B cell (primary cell): ENCODE measurements around the gene SPATA6L. TPM values are rescaled to one million over a fixed set of nuclear protein-coding genes. Genes with fewer than 3 reads are reported as not detected.
A peak's percentile ranks its signal among the peaks of the same experiment; 100 is the strongest.

ENCODE experiments used
- ATAC-seq: fragments of 200-7000 bp; cut with Tn5 transposase; one replicate; pipeline ENCODE4 v1.10.0; 2021; ENCODE audit warnings: low read depth, mild to moderate bottlenecking, moderate number of reproducible peaks, moderate library complexity
- CTCF ChIA-PET: fragments of 350-600 bp; sonication (Branson Sonifier 250); formaldehyde crosslinking; loops from one replicate; lab custom pipeline; 2021; ENCODE audit warnings: antibody characterized with exemption, inconsistent platforms; lab: Charles Lee
- POLR2A ChIA-PET: fragments of 350-600 bp; sonication (Branson Sonifier 250); formaldehyde crosslinking; loops from one replicate; lab custom pipeline; 2021; ENCODE audit warnings: antibody characterized with exemption; lab: Charles Lee
- DNase-seq: peaks from one replicate; pipeline ENCODE4 v3.0.0; 2013
- H2AFZ ChIP-seq: 2 replicates; pipeline ENCODE4 v1.6.1; 2012; ENCODE audit warnings: mild to moderate bottlenecking, low read depth, low read length; ENCODE audit not compliant: insufficient read depth, poor library complexity, severe bottlenecking
- H3K27ac ChIP-seq, 2 donors: 1 replicate in 1 of 2; 2 replicates in 1 of 2; pipeline ENCODE4 v1.5.1; 2012 to 2013; ENCODE audit warnings: low read length in 2 of 2, mild to moderate bottlenecking in 2 of 2, moderate library complexity in 1 of 2
- H3K27me3 ChIP-seq, 4 experiments: fragments of 200-600 bp in 1 of 4; sonication (generic) in 1 of 4; replicated peaks in 1 of 4; 1 replicate in 2 of 4; 2 replicates in 2 of 4; pipeline versions ENCODE4 v1.6.1 to v1.7.0; 2013 to 2016; ENCODE audit warnings: low read length in 3 of 4, mild to moderate bottlenecking in 2 of 4, mixed read lengths in 1 of 4, moderate library complexity in 1 of 4; ENCODE audit not compliant: insufficient read depth in 4 of 4, control insufficient read depth in 3 of 4; ENCODE audit errors: control extremely low read depth in 1 of 4
- H3K36me3 ChIP-seq, 2 experiments: replicated peaks in 1 of 2; 1 replicate in 1 of 2; 2 replicates in 1 of 2; pipeline versions ENCODE4 v1.6.1 to v1.7.1; 2013; ENCODE audit warnings: low read length in 1 of 2; ENCODE audit not compliant: insufficient read depth in 2 of 2, control insufficient read depth in 1 of 2; ENCODE audit errors: control extremely low read depth in 1 of 2, extremely low read depth in 1 of 2
- H3K4me1 ChIP-seq, 2 donors: fragments of 200-600 bp in 1 of 2; sonication (generic) in 1 of 2; 1 replicate in 1 of 2; 2 replicates in 1 of 2; pipeline versions ENCODE4 v1.5.1 to v1.6.1; 2013 to 2017; ENCODE audit warnings: low read length in 2 of 2; ENCODE audit not compliant: control insufficient read depth in 2 of 2, insufficient read depth in 2 of 2
- H3K4me2 ChIP-seq: replicated peaks from 2 replicates; pipeline ENCODE3; 2012; ENCODE audit warnings: mild to moderate bottlenecking, low read depth, low read length; ENCODE audit not compliant: poor library complexity, severe bottlenecking
- H3K4me3 ChIP-seq, 5 experiments: fragments of 200-600 bp in 1 of 5; sonication (generic) in 1 of 5; 1 replicate in 3 of 5; 2 replicates in 2 of 5; pipeline versions ENCODE4 v1.5.1 to v1.7.0; 2011 to 2016; ENCODE audit warnings: low read length in 4 of 5, mild to moderate bottlenecking in 4 of 5, low read depth in 2 of 5, control low read depth in 1 of 5, moderate library complexity in 1 of 5; ENCODE audit not compliant: insufficient read depth in 1 of 5; ENCODE audit errors: control extremely low read depth in 1 of 5, extremely low read depth in 1 of 5
- H3K79me2 ChIP-seq: fragments of 200-600 bp; sonication (generic); one replicate; pipeline ENCODE4 v1.6.0; 2016; ENCODE audit warnings: low read length; ENCODE audit not compliant: control insufficient read depth, insufficient read depth
- H3K9ac ChIP-seq: fragments of 200-600 bp; sonication (generic); 2 replicates; pipeline ENCODE4 v1.6.1; 2017; ENCODE audit warnings: mild to moderate bottlenecking, low read length, moderate library complexity
- H3K9me3 ChIP-seq, 3 donors: one replicate each; pipeline versions ENCODE4 v1.6.1 to v1.7.1; 2013; ENCODE audit warnings: low read length in 2 of 3; ENCODE audit not compliant: control insufficient read depth in 2 of 3, insufficient read depth in 1 of 3; ENCODE audit errors: control extremely low read depth in 1 of 3
- H4K20me1 ChIP-seq: 2 replicates; pipeline ENCODE4 v1.6.0; 2012; ENCODE audit warnings: mild to moderate bottlenecking, low read length; ENCODE audit not compliant: insufficient read depth, control insufficient read depth, poor library complexity, severe bottlenecking
- H3K27ac Mint-ChIP-seq: one replicate; pipeline ENCODE4 v1.8.0; 2021; ENCODE audit warnings: mixed read lengths
- H3K27me3 Mint-ChIP-seq: one replicate; pipeline ENCODE4 v1.8.0; 2021; ENCODE audit warnings: mixed read lengths
- H3K4me1 Mint-ChIP-seq: one replicate; pipeline ENCODE4 v1.8.0; 2021; ENCODE audit warnings: mixed read lengths
- H3K4me3 Mint-ChIP-seq: one replicate; pipeline ENCODE4 v1.8.0; 2021; ENCODE audit warnings: mixed read lengths
- H3K9me3 Mint-ChIP-seq: one replicate; pipeline ENCODE4 v1.8.0; 2022; ENCODE audit warnings: mixed read lengths; ENCODE audit not compliant: insufficient read depth
- CTCF ChIP-seq: fragments of 200-600 bp; IDR thresholded peaks from one replicate; pipeline ENCODE4 v1.8.0; 2022; ENCODE audit warnings: antibody characterized with exemption, mild to moderate bottlenecking
- EZH2 ChIP-seq: IDR thresholded peaks from 2 replicates; pipeline ENCODE4 v1.6.1; 2012; ENCODE audit warnings: borderline replicate concordance, low read depth, mild to moderate bottlenecking, moderate library complexity, low read length; ENCODE audit not compliant: insufficient read depth, poor library complexity, severe bottlenecking
- WGBS: methylation state at CpG from one replicate; pipeline ENCODE4 v1.1.5; 2013; ENCODE audit warnings: missing lambda C conversion rate; ENCODE audit not compliant: insufficient coverage; 5-methylcytosine and 5-hydroxymethylcytosine counted together
- intact Hi-C: fragments of 100-400 bp; cut with micrococcal nuclease; formaldehyde crosslinking; loops from one replicate; pipeline ENCODE4 v1.10.0; 2022
- polyA minus RNA-seq: library from RNA; depleted of rRNA, polyadenylated mRNA; stranded (reverse); fragments of >200 nt; gene quantifications from 2 replicates; pipeline ENCODE4 v1.2.3, GENCODE V29; 2012
- polyA plus RNA-seq: library from polyadenylated mRNA; depleted of rRNA; stranded (reverse); fragments of >200 nt; gene quantifications from 2 replicates; pipeline ENCODE4 v1.2.3, GENCODE V29; 2012
- total RNA-seq, 2 donors: library from RNA; stranded (reverse); fragments of 120-200 nt in 1 of 2; gene quantifications; 1 replicate in 1 of 2; 2 replicates in 1 of 2; pipeline versions ENCODE4 v1.2.3 to v1.2.4, GENCODE V29; 2013 to 2022

Gene SPATA6L, protein sequence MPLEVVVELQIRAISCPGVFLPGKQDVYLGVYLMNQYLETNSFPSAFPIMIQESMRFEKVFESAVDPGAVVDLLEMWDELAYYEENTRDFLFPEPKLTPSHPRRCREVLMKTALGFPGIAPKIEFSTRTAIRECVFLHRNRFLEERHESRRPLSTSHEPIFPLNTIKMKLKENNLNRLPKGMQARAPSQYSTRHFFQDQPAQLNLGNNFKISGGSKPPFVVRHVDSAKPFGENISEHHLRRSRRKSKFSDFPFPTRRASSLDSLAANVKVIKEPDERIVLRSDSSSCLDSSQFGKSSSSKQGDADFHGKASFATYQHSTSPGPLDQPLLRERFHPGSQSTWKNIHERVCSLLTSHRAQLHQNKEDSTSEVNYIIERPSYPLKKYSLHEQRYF
- total RNA-seq = 1.2 and 1.7 TPM in 2 replicates
- 0.37 TPM for total RNA-seq (2013)
- polyA plus RNA-seq = 0.09 and 0.30 TPM in 2 replicates
- 0.43 and 3.5 TPM in 2 replicates for polyA minus RNA-seq

DNA sequence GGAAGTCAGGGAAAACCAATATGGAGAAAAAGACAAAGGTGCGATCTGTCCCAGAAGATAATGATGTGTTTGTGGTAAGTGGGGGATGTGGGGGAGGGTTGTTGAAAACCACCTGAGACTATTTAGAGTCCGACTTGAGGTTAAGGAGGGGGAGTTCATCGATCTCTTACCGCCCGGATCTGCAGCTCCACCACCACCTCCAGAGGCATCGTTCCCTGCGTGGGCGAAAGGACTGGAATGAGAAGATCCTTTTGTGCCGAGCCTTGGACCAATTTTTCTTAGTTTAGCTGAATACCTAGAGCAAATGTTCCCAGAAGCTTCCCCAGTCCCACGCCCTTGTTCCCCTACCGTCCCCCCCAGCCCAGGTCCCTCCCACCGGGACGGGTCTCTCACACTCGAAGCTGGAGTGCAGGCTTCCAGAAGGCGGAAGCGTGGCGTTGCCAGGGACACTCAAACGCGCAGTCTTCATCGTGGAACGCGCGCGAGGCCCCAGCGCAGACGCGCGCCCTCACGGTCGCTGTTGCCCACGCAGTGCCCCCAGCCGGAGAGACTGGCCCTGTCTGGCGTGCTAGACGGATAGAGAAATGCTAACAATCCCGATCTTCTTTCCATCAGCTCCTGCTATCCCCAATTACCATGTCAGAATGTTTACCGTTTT is at the start of gene SPATA6L:
SPATA6L (minus strand) TSS at position 439 of the 658 bp plus-strand sequence; CDS start at position 209, 230 bp downstream.
- peak within 1 kb of the TSS; percentile 70 for H2AFZ ChIP-seq
- ChIA-PET CTCF (interaction anchor here (0.7 to 1.2 kb wide), 4 partner anchors 9 to 284 kb away, joined by 3 to 6 read pairs (median 4); partner anchors contain the start of gene CDC37L1), POLR2A (interaction anchor here (1.0 kb wide), 1 partner anchor 11 kb away, joined by 3 read pairs; no protein-coding TSS in a partner anchor)
- H3K27me3 ChIP-seq = peaks cover 0 to 16% (median 12%) of the 10 kb centered on the region in 4 experiments
- TF ChIP-seq CTCF (no peak), EZH2 (no peak)
- H3K27me3 Mint-ChIP-seq = peaks cover 16% of the 10 kb centered on the region
- 3% methylated on average over 27 of the region's 36 CpGs for WGBS
- no peak within 1 kb of the TSS for H3K27ac Mint-ChIP-seq
- H3K27ac ChIP-seq = no peak within 1 kb of the TSS
- H3K9me3 ChIP-seq = peaks cover 0 to 2% (median 0%) of the 10 kb centered on the region in 3 donors
- peak within 1 kb of the TSS; percentile 82 for H3K4me2 ChIP-seq
- H3K79me2 ChIP-seq = no peaks in the 10 kb centered on the region
- H4K20me1 ChIP-seq = no peaks in the 10 kb centered on the region
- ATAC-seq (peak; percentile 33), DNase-seq (peak; percentile 58)
- H3K9me3 Mint-ChIP-seq = no peaks in the 10 kb centered on the region
- intact Hi-C loops = no loop called here
- peaks cover 49% of the 10 kb centered on the region for H3K4me1 Mint-ChIP-seq
- H3K4me3 Mint-ChIP-seq = peak within 1 kb of the TSS; percentile 89
- H3K4me1 ChIP-seq = peaks cover 48 to 50% of the 10 kb centered on the region in 2 donors
- no peaks in the 10 kb centered on the region for H3K36me3 ChIP-seq
- H3K4me3 ChIP-seq = peak within 1 kb of the TSS; percentile 2 to 66 (median 41)
- H3K9ac ChIP-seq = peak within 1 kb of the TSS; percentile 60
